ENCODE results near the gene SLC27A5.

SLC27A5 gene

DNA sequence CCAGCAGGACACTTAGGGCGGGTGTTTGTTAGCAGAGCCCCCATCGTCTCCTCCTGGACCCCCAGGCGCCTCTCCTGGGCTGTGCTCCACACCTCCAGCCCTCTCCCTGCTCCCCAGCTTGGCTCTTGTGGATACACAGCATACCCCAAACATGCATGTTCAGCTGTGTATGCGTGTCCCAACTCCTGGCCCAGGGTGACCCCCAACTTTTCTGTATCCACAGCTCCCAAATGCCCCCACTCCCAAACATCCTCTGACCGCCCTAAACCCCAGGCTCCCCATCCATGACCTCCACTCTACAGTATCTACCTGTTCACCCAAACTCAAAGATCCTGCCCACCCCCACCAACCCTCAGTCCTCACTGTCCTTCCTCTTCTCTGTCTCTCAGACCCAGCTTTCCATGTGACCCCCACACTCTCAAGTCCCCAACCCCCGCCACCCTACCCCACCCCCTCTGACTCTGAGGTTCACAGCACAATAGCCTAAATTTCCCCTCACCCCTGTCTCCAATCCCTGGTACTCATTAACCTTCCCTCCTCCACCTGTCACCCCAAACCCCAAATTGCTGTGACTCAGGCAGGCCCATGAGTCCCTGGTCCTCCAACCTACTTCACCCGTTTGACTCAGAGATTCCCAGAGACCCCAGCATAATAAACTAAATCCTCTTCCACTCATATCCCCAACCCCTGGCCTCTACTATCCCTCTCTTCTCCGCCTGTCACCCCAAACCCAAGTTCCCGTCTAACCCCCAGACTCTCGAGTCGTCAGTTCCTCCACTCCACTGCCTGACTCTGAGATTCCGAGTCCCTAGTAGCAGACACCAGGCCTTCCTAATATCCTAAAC is 45.7 kb upstream of the SLC27A5 start:
- no peak for DNase-seq
- H3K14ac ChIP-seq (ENCODE audit: low read length in 2 of 2), result peak overlapping the region in 1 of 2 experiments; percentile 97
- WGBS, result 32% methylated on average over 12 of the region's 12 CpGs

GRCh38 chr19:58556622-58557220 is 44.9 kb upstream of the SLC27A5 start:
- H3K79me1 ChIP-seq (replicated peaks; ENCODE audit: low read length, poor library complexity, severe bottlenecking), result peaks cover 15% of the 10 kb centered on the region
- no peak overlapping the region for H2BK15ac ChIP-seq (ENCODE audit: low read depth, poor library complexity, severe bottlenecking)
- WGBS, result 81% methylated on average over 9 of the region's 10 CpGs
- H3K4me3 ChIP-seq (ENCODE audit: insufficient read depth in 1 of 2, low read depth in 1 of 2, low read length in 2 of 2), result peak overlapping the region; percentile 45 to 98
- peak overlapping the region in 1 of 2 experiments; percentile 47 for H2BK12ac ChIP-seq (ENCODE audit: low read length in 2 of 2)
- no peak overlapping the region for H2BK5ac ChIP-seq (ENCODE audit: low read depth, low read length, poor library complexity, severe bottlenecking)
- H3K14ac ChIP-seq (ENCODE audit: low read length in 2 of 2), result peak overlapping the region in 1 of 2 experiments; percentile 62
- H4K8ac ChIP-seq (ENCODE audit: low read length), result no peak overlapping the region
- H3K9ac ChIP-seq (ENCODE audit: low read length), result peak overlapping the region; percentile 100
- no peak overlapping the region for H3K27ac ChIP-seq (ENCODE audit: low read length, poor library complexity, severe bottlenecking)
- no peak overlapping the region for H2AK5ac ChIP-seq (ENCODE audit: low read length, severe bottlenecking)
- H3K4me1 ChIP-seq (ENCODE audit: control insufficient read depth, insufficient read depth, low read depth, low read length), result peaks cover 37% of the 10 kb centered on the region
- peaks cover 33 to 38% of the 10 kb centered on the region in 2 experiments for H3K36me3 ChIP-seq (ENCODE audit: control insufficient read depth in 1 of 2, insufficient read depth in 2 of 2, low read depth in 1 of 2, low read length in 2 of 2)
- no peaks in the 10 kb centered on the region for H3K9me3 ChIP-seq (ENCODE audit: control insufficient read depth, low read length)
- no peak overlapping the region for H3K18ac ChIP-seq (ENCODE audit: low read depth in 1 of 2, low read length in 2 of 2)
- H3K23ac ChIP-seq (ENCODE audit: low read length in 2 of 2), result peak overlapping the region in 1 of 2 experiments; percentile 66
- H3K4ac ChIP-seq (ENCODE audit: low read depth in 1 of 2, low read length in 2 of 2), result peak overlapping the region in 1 of 2 experiments; percentile 3
- H3K27me3 ChIP-seq (ENCODE audit: control insufficient read depth in 1 of 2, insufficient read depth in 1 of 2, low read length in 2 of 2), result no peaks in the 10 kb centered on the region
- H4K91ac ChIP-seq (ENCODE audit: low read length), result no peak overlapping the region
- no peak for DNase-seq
- H2BK120ac ChIP-seq (ENCODE audit: low read depth, low read length), result no peak overlapping the region
- peak overlapping the region; percentile 74 for H3K4me2 ChIP-seq (ENCODE audit: low read length, poor library complexity, severe bottlenecking)
- H2AFZ ChIP-seq (ENCODE audit: low read depth, low read length), result no peak overlapping the region

More for the DNA sequence above, 45.7 kb upstream of the SLC27A5 start:
- Histone ChIP-seq H3K27ac (ENCODE audit: low read length, poor library complexity, severe bottlenecking) (peak overlapping the region; percentile 86), H3K9me3 (ENCODE audit: control insufficient read depth, low read length) (no peaks in the 10 kb centered on the region), H4K8ac (ENCODE audit: low read length) (no peak overlapping the region), H2AK5ac (ENCODE audit: low read length, severe bottlenecking) (no peak overlapping the region), H2BK15ac (ENCODE audit: low read depth, poor library complexity, severe bottlenecking) (no peak overlapping the region), H3K9ac (ENCODE audit: low read length) (peak overlapping the region; percentile 100), H4K91ac (ENCODE audit: low read length) (no peak overlapping the region), H2BK5ac (ENCODE audit: low read depth, low read length, poor library complexity, severe bottlenecking) (peak overlapping the region; percentile 14), H3K23ac (ENCODE audit: low read length in 2 of 2) (peak overlapping the region in 1 of 2 experiments; percentile 66), H2AFZ (ENCODE audit: low read depth, low read length) (no peak overlapping the region), H3K36me3 (ENCODE audit: control insufficient read depth in 1 of 2, insufficient read depth in 2 of 2, low read depth in 1 of 2, low read length in 2 of 2) (peaks cover 26 to 37% of the 10 kb centered on the region in 2 experiments), H3K4me2 (ENCODE audit: low read length, poor library complexity, severe bottlenecking) (peak overlapping the region; percentile 74), H3K79me1 (replicated peaks; ENCODE audit: low read length, poor library complexity, severe bottlenecking) (peaks cover 21% of the 10 kb centered on the region), H2BK120ac (ENCODE audit: low read depth, low read length) (peak overlapping the region; percentile 86), H3K4me3 (ENCODE audit: insufficient read depth in 1 of 2, low read depth in 1 of 2, low read length in 2 of 2) (peak overlapping the region; percentile 87 to 98), H3K27me3 (ENCODE audit: control insufficient read depth in 1 of 2, insufficient read depth in 1 of 2, low read length in 2 of 2) (no peaks in the 10 kb centered on the region), H2BK12ac (ENCODE audit: low read length in 2 of 2) (peak overlapping the region in 1 of 2 experiments; percentile 31), H3K4me1 (ENCODE audit: control insufficient read depth, insufficient read depth, low read depth, low read length) (peaks cover 42% of the 10 kb centered on the region), H3K18ac (ENCODE audit: low read depth in 1 of 2, low read length in 2 of 2) (no peak overlapping the region), H3K4ac (ENCODE audit: low read depth in 1 of 2, low read length in 2 of 2) (peak overlapping the region; percentile 77 to 79)

- Histone ChIP-seq H2BK12ac (ENCODE audit: low read length in 2 of 2) (no peak overlapping the region), H3K9me3 (ENCODE audit: control insufficient read depth, low read length) (no peaks in the 10 kb centered on the region), H3K4me2 (ENCODE audit: low read length, poor library complexity, severe bottlenecking) (no peak overlapping the region), H4K8ac (ENCODE audit: low read length) (no peak overlapping the region), H3K4me1 (ENCODE audit: control insufficient read depth, insufficient read depth, low read depth, low read length) (peaks cover 37% of the 10 kb centered on the region), H3K23ac (ENCODE audit: low read length in 2 of 2) (no peak overlapping the region), H3K4me3 (ENCODE audit: insufficient read depth in 1 of 2, low read depth in 1 of 2, low read length in 2 of 2) (peak overlapping the region in 1 of 2 experiments; percentile 98), H2AFZ (ENCODE audit: low read depth, low read length) (no peak overlapping the region), H3K18ac (ENCODE audit: low read depth in 1 of 2, low read length in 2 of 2) (no peak overlapping the region), H3K4ac (ENCODE audit: low read depth in 1 of 2, low read length in 2 of 2) (no peak overlapping the region), H3K9ac (ENCODE audit: low read length) (peak overlapping the region; percentile 100), H4K91ac (ENCODE audit: low read length) (no peak overlapping the region), H3K79me1 (replicated peaks; ENCODE audit: low read length, poor library complexity, severe bottlenecking) (peaks cover 18% of the 10 kb centered on the region), H3K14ac (ENCODE audit: low read length in 2 of 2) (no peak overlapping the region), H2AK5ac (ENCODE audit: low read length, severe bottlenecking) (peak overlapping the region; percentile 7), H3K27me3 (ENCODE audit: control insufficient read depth in 1 of 2, insufficient read depth in 1 of 2, low read length in 2 of 2) (no peaks in the 10 kb centered on the region), H3K27ac (ENCODE audit: low read length, poor library complexity, severe bottlenecking) (no peak overlapping the region), H2BK5ac (ENCODE audit: low read depth, low read length, poor library complexity, severe bottlenecking) (no peak overlapping the region), H3K36me3 (ENCODE audit: control insufficient read depth in 1 of 2, insufficient read depth in 2 of 2, low read depth in 1 of 2, low read length in 2 of 2) (peaks cover 40 to 45% of the 10 kb centered on the region in 2 experiments), H2BK15ac (ENCODE audit: low read depth, poor library complexity, severe bottlenecking) (no peak overlapping the region), H2BK120ac (ENCODE audit: low read depth, low read length) (no peak overlapping the region)
- 94% methylated on average over 12 of the region's 16 CpGs for WGBS
- no peak for DNase-seq
Measured at GRCh38 chr19:58555920-58556621, 44.3 kb upstream of the SLC27A5 start.
